Hindlimb muscle (tissue), 1 donor: ENCODE measurements around the gene PLEKHF1. TPM values are rescaled to one million over a fixed set of nuclear protein-coding genes. Genes with fewer than 3 reads are reported as not detected.
"Not testable (repeated sequence)": the region's sequence is repeated elsewhere in the genome, so short reads cannot be mapped to it uniquely, and the experiment has no call there.

Source experiments
- DNase-seq: peaks from one replicate; pipeline ENCODE4 v3.0.0-alpha.2; 2013
- polyA plus RNA-seq: library from polyadenylated mRNA; unstranded; fragments of 120-200 nt; gene quantifications from one replicate; pipeline ENCODE4 v1.2.1, GENCODE V29; 2013; ENCODE audit not compliant: insufficient read length

PLEKHF1 gene
- polyA plus RNA-seq, result 4.4 TPM

- peak; percentile 93 for DNase-seq
These were observed at the start of gene PLEKHF1 for GRCh38 chr19:29665215-29665825. TSS of gene PLEKHF1 (plus strand) at chr19:29665461. CDS start at chr19:29673840, 8,379 bp downstream.

- DNase-seq, result no peak
These were observed 49.3 kb upstream of the PLEKHF1 start for GRCh38 chr19:29615891-29616425.

DNA sequence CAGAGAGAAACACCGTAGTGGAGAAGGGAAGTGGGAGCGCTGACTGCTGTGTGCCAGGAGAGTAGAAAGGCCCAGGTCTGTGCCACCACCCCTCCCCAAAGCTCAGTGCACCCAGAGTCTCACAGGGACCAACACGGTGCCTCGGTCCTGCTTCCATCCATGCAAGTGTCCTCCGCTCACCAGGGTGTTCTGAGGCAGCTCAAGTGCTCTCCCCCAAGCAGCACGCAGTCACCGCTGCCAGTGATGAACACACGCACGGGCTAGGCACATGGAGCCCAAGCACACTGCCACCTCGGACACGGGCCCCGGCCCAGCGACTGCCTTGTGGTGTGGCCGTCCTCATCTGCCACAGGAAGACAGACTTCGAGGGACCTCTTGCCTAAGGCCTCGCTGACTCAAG, 48.7 kb upstream of the PLEKHF1 start:
- no peak for DNase-seq

GRCh38 chr19:29617366-29618266, 47.6 kb upstream of the PLEKHF1 start:
- DNase-seq, result no peak

GRCh38 chr19:29618434-29618833, 46.8 kb upstream of the PLEKHF1 start:
- no peak for DNase-seq

DNA sequence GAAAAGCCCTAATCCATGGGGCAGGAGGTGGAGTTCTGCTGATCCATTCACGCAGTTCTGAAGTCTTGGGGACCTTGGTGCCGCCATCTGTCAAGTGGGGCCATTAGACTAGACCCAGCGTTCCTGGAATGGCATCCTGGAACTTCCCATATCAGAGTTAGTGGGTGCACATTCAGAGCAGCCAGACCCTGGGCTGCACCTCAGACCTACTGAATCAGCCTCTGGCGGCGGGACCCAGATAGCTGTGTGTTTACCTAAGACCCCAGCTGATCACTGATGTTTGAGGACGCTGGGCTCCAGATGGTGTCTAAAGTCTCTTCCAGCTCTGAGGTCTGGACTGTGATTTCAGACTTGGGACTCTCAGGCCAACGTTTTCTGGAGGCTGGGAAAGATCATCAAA, 46.4 kb upstream of the PLEKHF1 start:
- DNase-seq, result no peak

DNA sequence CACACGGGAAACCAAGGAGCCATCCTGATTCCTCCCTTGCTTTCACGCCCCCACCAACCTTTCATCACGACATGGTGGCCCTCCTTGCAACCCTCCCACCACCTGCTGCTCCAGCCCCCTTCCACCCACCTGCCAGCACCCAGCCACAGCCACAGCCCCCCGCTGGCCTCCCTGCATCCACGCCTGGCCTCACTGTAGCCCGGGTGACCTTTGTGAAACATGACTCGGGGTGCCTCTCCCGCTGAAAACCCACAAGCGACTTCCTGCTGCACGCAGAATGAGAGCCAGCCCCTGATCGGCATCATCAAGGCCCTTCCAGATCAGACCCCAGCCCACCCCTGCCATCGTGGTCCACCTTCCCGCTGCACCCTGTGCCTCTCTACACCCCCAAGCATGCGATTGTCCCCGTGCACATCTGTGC, 44.3 kb upstream of the PLEKHF1 start:
- no peak for DNase-seq

DNA sequence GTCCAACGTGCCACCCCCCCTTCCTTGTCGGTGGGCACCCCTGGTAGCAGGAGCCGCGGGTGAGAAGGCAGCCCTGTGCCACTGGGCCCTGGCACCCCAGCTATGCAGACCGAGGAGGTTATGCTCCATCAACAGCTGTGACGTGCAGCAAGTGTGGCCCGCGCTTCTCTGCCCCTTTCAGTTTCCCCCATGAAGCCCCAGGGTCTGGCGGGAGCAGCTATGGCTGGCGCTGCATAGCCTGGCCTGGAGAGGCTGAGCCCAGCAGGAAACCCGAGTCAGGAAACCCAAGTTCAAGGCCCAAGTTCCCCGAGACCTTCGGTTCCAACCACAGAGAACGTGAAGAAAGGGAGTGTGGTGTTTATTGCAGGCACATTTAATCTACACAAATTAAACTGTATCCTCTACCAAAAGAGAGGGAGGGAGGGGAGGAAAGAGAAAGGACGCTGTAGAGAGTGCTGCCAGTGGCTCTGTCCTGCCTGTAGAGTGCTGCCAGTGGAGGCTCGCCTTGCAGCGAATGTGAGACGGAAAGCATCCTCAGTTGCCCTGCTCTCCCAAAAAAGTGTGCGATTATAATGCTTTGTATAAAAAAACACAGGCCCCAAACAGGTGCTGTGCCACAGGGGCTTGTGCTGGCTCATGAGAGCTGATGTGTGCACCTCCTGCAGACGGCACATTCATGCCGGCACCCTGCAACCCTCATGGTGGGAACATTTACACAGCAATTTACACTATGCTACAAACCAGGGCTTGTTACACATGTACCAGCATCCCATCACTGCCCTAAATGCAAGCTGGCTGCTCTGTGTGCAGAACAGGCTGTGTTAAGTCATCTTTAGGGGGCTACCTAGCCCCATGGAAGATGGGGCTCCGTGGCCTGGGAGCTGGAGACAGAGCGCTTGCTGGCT, 42.8 kb upstream of the PLEKHF1 start:
- no peak for DNase-seq

- no peak for DNase-seq
These were observed 41.4 kb upstream of the PLEKHF1 start for GRCh38 chr19:29623726-29624488.

- no peak for DNase-seq
These were observed 40.6 kb upstream of the PLEKHF1 start for GRCh38 chr19:29624489-29625185.

- DNase-seq, result no peak
These were observed 40.0 kb upstream of the PLEKHF1 start for GRCh38 chr19:29625186-29625651.

DNA sequence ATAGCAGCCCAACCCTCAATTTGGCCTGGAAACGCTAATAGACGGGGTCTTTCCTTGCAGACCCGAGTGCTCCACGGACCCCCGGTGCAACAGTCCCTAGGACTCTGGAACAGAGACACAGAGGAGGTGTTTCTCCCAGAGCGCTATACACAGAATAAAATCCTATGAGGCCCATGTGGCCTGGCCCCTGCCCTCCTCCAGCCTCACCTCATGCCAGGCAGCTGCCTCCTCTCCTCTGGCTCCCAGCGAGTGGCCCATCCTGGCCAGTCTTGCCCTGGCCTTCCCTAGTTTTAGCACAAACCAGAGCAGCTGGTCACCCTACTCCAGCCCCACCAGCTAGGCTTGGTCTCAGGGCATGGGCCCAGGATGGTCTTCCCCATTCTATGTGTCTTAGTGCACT, 38.9 kb upstream of the PLEKHF1 start:
- DNase-seq, result no peak

DNA sequence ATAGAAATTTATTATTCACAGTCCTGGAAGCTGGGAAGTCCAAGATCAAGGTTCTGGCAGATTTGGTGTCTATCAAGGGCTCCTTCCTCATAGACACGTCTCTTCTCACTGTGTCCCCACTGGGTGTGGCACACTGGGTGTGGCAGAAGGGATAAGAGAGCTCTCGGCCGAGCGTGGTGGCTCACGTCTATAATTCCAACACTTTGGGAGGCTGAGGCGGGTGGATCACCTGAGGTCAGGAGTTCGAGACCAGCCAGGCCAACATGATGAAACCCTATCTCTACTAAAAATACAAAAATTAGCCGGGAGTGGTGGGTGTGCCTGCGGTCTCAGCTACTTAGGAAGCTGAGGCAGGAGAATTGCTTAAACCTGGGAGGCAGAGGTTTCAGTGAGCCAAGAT, 38.4 kb upstream of the PLEKHF1 start:
- not testable (repeated sequence) for DNase-seq

GRCh38 chr19:29628661-29629385, 36.4 kb upstream of the PLEKHF1 start:
- no peak for DNase-seq

DNA sequence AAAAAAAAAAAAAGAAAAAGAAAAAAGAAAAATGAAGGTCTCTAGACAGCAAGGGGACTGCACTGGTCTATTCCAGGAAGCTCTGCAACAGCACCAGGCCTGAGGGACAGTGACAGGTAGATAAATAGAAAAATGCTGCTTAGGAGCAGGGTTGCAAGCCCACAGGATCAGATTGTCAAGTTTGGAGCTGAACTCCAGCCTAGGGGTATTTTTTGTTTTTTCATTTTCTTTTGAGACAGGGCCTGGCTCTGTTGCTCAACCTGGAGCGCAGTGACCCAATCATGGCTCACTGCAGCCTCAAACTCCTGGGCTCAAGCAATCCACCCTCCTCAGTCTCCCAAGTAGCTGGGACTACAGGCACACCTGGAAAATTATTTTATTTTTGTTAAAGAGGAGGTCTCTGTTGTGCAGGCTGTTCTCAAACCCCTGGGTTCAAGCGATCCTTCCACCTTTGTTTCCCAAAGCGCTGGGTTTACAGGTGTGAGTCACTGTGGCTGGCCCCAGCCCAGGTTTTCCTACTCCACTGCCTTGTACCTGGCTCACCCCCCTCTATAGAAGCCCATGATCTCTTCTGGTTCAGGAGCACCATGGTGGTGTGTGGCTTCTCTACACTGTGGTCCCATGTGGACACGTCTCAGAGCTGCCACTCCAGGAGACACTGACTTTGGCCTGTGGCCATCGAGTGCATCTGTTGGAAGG, 35.3 kb upstream of the PLEKHF1 start:
- DNase-seq, result no peak

- DNase-seq, result no peak
These were observed 34.6 kb upstream of the PLEKHF1 start for GRCh38 chr19:29630655-29631054.

DNA sequence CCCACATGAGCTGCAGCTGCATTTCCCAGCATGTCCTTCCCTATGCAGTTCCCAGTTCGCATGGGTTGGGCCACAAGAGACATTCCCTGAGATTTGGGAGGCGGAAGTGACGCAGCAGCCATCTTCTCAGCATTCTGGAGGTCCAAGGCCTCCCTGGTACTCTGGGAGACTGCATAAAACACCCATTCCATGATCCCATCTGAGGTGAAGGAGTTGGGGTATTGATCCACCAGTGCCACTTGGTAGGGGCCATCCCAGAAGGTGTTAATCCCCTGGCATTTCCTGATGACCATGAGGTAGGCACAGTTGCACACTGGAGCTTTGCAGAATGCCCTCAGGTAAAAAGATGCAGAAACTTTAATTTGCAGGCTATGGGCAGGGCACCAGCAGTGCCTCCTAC, 33.8 kb upstream of the PLEKHF1 start:
- DNase-seq, result no peak

- no peak for DNase-seq
These were observed 31.3 kb upstream of the PLEKHF1 start for GRCh38 chr19:29634002-29634401.

- DNase-seq, result no peak
These were observed 30.7 kb upstream of the PLEKHF1 start for GRCh38 chr19:29634423-29635130.
